Kidney (tissue), 14 donors: ENCODE results near the gene KIRREL2. TPM values are rescaled to one million over a fixed set of nuclear protein-coding genes. Genes with fewer than 3 reads are reported as not detected.

Experiments used
- DNase-seq, 5 donors: peaks; one replicate each; pipeline ENCODE4 v3.0.0-alpha.2; 2013 to 2020
- FAIRE-seq: peaks from 2 replicates; lab custom pipeline; 2012; peaks lifted over from hg19 to GRCh38; lab: Jason Lieb, UNC
- H3K27ac ChIP-seq, 2 donors: one replicate each; pipeline ENCODE4 v1.7.0; 2013; ENCODE audit warnings: low read depth in 2 of 2, low read length in 2 of 2, inconsistent platforms in 1 of 2
- H3K27me3 ChIP-seq: one replicate; pipeline ENCODE4 v1.7.1; 2013; ENCODE audit warnings: low read length, inconsistent platforms; ENCODE audit not compliant: control insufficient read depth, insufficient read depth
- H3K36me3 ChIP-seq, 3 donors: one replicate each; pipeline versions ENCODE4 v1.7.0 to v1.7.1; 2013; ENCODE audit warnings: low read length in 3 of 3, control low read depth in 1 of 3, inconsistent platforms in 1 of 3; ENCODE audit not compliant: insufficient read depth in 3 of 3, control insufficient read depth in 2 of 3
- H3K4me1 ChIP-seq, 3 donors: one replicate each; pipeline versions ENCODE4 v1.7.0 to v1.7.1; 2013; ENCODE audit warnings: low read length in 3 of 3, inconsistent platforms in 1 of 3, low read depth in 1 of 3; ENCODE audit not compliant: control insufficient read depth in 2 of 3, insufficient read depth in 2 of 3
- H3K4me3 ChIP-seq, 3 donors: one replicate each; pipeline versions ENCODE4 v1.7.0 to v1.8.1; 2013; ENCODE audit warnings: low read length in 3 of 3, control low read depth in 1 of 3, inconsistent platforms in 1 of 3
- H3K9ac ChIP-seq, 3 donors: one replicate each; pipeline versions ENCODE4 v1.7.0 to v1.7.1; 2013; ENCODE audit warnings: low read length in 3 of 3, control low read depth in 1 of 3, inconsistent platforms in 1 of 3
- H3K9me3 ChIP-seq, 3 donors: one replicate each; pipeline versions ENCODE4 v1.7.0 to v1.7.1; 2013; ENCODE audit warnings: low read length in 3 of 3, control low read depth in 1 of 3, inconsistent platforms in 1 of 3; ENCODE audit not compliant: control insufficient read depth in 2 of 3, insufficient read depth in 1 of 3
- intact Hi-C: fragments of 100-400 bp; cut with DNase I; formaldehyde crosslinking; loops from one replicate; pipeline ENCODE4 v1.11.1; 2022
- polyA plus RNA-seq: library from polyadenylated mRNA; stranded (reverse); fragments of 350-450 nt; fragmentation: Illumina TruSeq; extraction: RNeasy Lipid Tissue Mini Kit (QIAGEN cat#74804); gene quantifications from one replicate; pipeline ENCODE4 v1.2.3, GENCODE V29; 2014; ENCODE audit warnings: low read depth, low replicate concordance; ENCODE audit not compliant: insufficient read depth
- total RNA-seq: library from RNA; stranded (reverse); fragmentation: NEBNext Ultra II Directional; extraction: Animal tissue kit (Norgen Biotek cat#: 25700); gene quantifications from one replicate; pipeline ENCODE4 v1.2.1, GENCODE V29; 2021
- TF ChIP-seq, protein P1 (sequence below): IDR thresholded peaks from 3 replicates; pipeline ENCODE4 v1.5.1; 2012; ENCODE audit warnings: mild to moderate bottlenecking, moderate library complexity, borderline replicate concordance; ENCODE audit not compliant: insufficient read depth; ENCODE audit errors: extremely low read depth
- donor health status: control.
- donor health status: control.
- donor health status: control.
- donor health status: control.
- donor health status: control.
- donor health status: DM: yes; HTN: yes; CAD: no.
- donor health status: Normal renal cell carcinoma (clear cell type).

The KIRREL2 gene
- total and polyA plus RNA-seq, 2 donors from 2014 or later, result 0.82 TPM; not detected in 1

- Histone ChIP-seq H3K27me3 (no peaks in the 10 kb centered on the region), H3K9me3 (no peaks in the 10 kb centered on the region), H3K9ac (no peak overlapping the region), H3K4me1 (peaks cover 0 to 4% (median 0%) of the 10 kb centered on the region in 3 donors), H3K27ac (no peak overlapping the region), H3K4me3 (no peak overlapping the region), H3K36me3 (no peaks in the 10 kb centered on the region)
- DNase-seq (peak in 4 of 5 donors; percentile 70 to 76 (median 74)), FAIRE-seq (no peak)
- TF ChIP-seq, protein P1, sequence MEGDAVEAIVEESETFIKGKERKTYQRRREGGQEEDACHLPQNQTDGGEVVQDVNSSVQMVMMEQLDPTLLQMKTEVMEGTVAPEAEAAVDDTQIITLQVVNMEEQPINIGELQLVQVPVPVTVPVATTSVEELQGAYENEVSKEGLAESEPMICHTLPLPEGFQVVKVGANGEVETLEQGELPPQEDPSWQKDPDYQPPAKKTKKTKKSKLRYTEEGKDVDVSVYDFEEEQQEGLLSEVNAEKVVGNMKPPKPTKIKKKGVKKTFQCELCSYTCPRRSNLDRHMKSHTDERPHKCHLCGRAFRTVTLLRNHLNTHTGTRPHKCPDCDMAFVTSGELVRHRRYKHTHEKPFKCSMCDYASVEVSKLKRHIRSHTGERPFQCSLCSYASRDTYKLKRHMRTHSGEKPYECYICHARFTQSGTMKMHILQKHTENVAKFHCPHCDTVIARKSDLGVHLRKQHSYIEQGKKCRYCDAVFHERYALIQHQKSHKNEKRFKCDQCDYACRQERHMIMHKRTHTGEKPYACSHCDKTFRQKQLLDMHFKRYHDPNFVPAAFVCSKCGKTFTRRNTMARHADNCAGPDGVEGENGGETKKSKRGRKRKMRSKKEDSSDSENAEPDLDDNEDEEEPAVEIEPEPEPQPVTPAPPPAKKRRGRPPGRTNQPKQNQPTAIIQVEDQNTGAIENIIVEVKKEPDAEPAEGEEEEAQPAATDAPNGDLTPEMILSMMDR, result no peak
- intact Hi-C loops, result no loop called here
Measured at GRCh38 chr19:35860818-35861639, 4.3 kb downstream of the KIRREL2 start.

DNA sequence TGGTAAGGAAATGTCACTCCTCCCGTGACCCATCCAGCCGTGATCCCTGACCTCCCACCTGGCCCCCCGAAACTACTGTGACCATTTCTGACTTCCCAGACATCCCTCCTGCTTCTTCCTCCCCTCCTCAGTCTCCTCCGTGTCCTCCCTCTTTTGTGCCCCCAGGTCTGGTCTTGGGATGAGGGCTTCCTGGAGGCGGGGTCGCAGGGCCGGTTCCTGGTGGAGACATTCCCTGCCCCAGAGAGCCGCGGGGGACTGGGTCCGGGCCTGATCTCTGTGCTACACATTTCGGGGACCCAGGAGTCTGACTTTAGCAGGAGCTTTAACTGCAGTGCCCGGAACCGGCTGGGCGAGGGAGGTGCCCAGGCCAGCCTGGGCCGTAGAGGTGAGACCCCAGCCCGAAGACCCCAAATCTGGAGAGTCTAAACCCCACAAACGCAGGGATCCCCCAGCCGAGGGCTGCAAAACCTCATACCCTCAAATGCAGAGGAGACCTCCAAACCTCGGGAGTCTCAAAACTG is 5.0 kb downstream of the KIRREL2 start:
- no peak for DNase-seq
- no peaks in the 10 kb centered on the region for H3K9me3 ChIP-seq
- H3K27me3 ChIP-seq, result no peaks in the 10 kb centered on the region
- TF ChIP-seq, protein P1, result no peak
- intact Hi-C loops, result no loop called here
- H3K9ac ChIP-seq, result no peak overlapping the region
- H3K36me3 ChIP-seq, result no peaks in the 10 kb centered on the region
- H3K4me3 ChIP-seq, result no peak overlapping the region
- no peak overlapping the region for H3K27ac ChIP-seq
- no peak for FAIRE-seq
- H3K4me1 ChIP-seq, result peaks cover 0 to 4% (median 0%) of the 10 kb centered on the region in 3 donors

DNA sequence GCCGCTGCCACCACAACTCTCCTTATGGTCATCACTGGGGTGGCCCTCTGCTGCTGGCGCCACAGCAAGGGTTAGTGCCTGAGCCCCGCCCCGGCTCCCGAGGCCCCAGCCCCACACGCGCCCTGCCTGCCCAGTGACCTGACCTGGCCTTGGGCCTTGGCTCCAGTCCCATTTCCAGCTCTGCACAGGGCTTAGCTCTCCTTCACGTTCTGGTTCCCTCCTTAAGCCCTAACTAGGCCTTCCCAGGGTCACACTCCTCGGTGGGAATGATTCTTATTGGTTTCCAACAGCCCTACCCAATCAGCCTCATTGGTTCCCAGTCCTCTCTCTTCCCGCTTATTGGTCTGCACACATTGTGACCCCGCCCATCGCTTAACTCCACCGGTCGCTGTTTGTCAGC is 5.8 kb downstream of the KIRREL2 start:
- FAIRE-seq (no peak), DNase-seq (no peak)
- no peak overlapping the region for H3K9ac ChIP-seq
- no peak overlapping the region for H3K4me3 ChIP-seq
- intact Hi-C loops, result no loop called here
- no peaks in the 10 kb centered on the region for H3K27me3 ChIP-seq
- H3K9me3 ChIP-seq, result no peaks in the 10 kb centered on the region
- no peaks in the 10 kb centered on the region for H3K36me3 ChIP-seq
- H3K4me1 ChIP-seq, result peaks cover 0 to 4% (median 0%) of the 10 kb centered on the region in 3 donors
- no peak overlapping the region for H3K27ac ChIP-seq
- TF ChIP-seq, protein P1, result no peak
